IMR-90 (cell line): Measurements from ENCODE around the gene PROK2. TPM values are rescaled to one million over a fixed set of nuclear protein-coding genes. Genes with fewer than 3 reads are reported as not detected.

ENCODE experiments used
- ATAC-seq: fragments of 200-7000 bp; cut with Tn5 transposase; 2 replicates; pipeline ENCODE4 v1.9.1; 2020; ENCODE audit warnings: low read depth, mild to moderate bottlenecking, moderate library complexity
- BruUV-seq: library from RNA; stranded (reverse); fragments of 400-500 nt; replicated peaks from 2 replicates; lab custom pipeline; 2021; lab: Mats Ljungman, UMichigan
- CTCF ChIA-PET: fragments of 300-600 bp; formaldehyde crosslinking; extraction: SDS; loops from one replicate; lab custom pipeline; 2021; ENCODE audit warnings: antibody characterized with exemption; lab: Yijun Ruan, JAX
- POLR2A ChIA-PET: fragments of 300-600 bp; sonication (Branson Sonifier 250); formaldehyde crosslinking; loops from one replicate; lab custom pipeline; 2022; ENCODE audit warnings: antibody characterized with exemption; ENCODE audit not compliant: unreplicated experiment; lab: Charles Lee
- DNase-seq: peaks from one replicate; pipeline ENCODE4 v3.0.0; 2013
- H2AFZ ChIP-seq: replicated peaks from 2 replicates; pipeline ENCODE3; 2013; ENCODE audit warnings: low read length, mild to moderate bottlenecking; ENCODE audit not compliant: poor library complexity
- H2AK5ac ChIP-seq: 2 replicates; pipeline ENCODE4 v1.6.1; 2013; ENCODE audit warnings: low read depth, low read length, inconsistent platforms
- H2AK9ac ChIP-seq: replicated peaks from 2 replicates; pipeline ENCODE3; 2013; ENCODE audit warnings: mild to moderate bottlenecking, low read depth, low read length, moderate library complexity; ENCODE audit not compliant: poor library complexity
- H2BK120ac ChIP-seq: 2 replicates; pipeline ENCODE4 v1.6.1; 2013; ENCODE audit warnings: low read depth, low read length, inconsistent platforms
- H2BK15ac ChIP-seq: 3 replicates; pipeline ENCODE4 v1.6.1; 2013; ENCODE audit warnings: low read depth, low read length, inconsistent platforms
- H2BK20ac ChIP-seq: 2 replicates; pipeline ENCODE4 v1.6.1; 2013; ENCODE audit warnings: low read depth, mild to moderate bottlenecking, inconsistent platforms, low read length, moderate library complexity
- H2BK5ac ChIP-seq: 2 replicates; pipeline ENCODE4 v1.6.1; 2013; ENCODE audit warnings: mild to moderate bottlenecking, low read depth, low read length, inconsistent platforms; ENCODE audit not compliant: poor library complexity, severe bottlenecking
- H3K14ac ChIP-seq: replicated peaks from 2 replicates; pipeline ENCODE4 v1.6.1; 2013; ENCODE audit warnings: low read depth, low read length, inconsistent platforms
- H3K18ac ChIP-seq: 2 replicates; pipeline ENCODE4 v1.6.1; 2013; ENCODE audit warnings: low read depth, low read length, control low read depth
- H3K23ac ChIP-seq: 2 replicates; pipeline ENCODE4 v1.6.1; 2013; ENCODE audit warnings: low read depth, low read length, inconsistent platforms
- H3K27ac ChIP-seq: 2 replicates; pipeline ENCODE4 v1.5.1; 2013; ENCODE audit warnings: mild to moderate bottlenecking, control low read depth, low read length; ENCODE audit not compliant: insufficient read depth
- H3K27me3 ChIP-seq: 2 replicates; pipeline ENCODE4 v1.6.1; 2013; ENCODE audit warnings: low read length; ENCODE audit not compliant: control insufficient read depth, insufficient read depth
- H3K36me3 ChIP-seq: 2 replicates; pipeline ENCODE4 v1.6.1; 2013; ENCODE audit warnings: low read length, mixed read lengths; ENCODE audit not compliant: control insufficient read depth, insufficient read depth
- H3K4ac ChIP-seq: 2 replicates; pipeline ENCODE4 v1.6.1; 2013; ENCODE audit warnings: low read depth, low read length, inconsistent platforms
- H3K4me1 ChIP-seq: 2 replicates; pipeline ENCODE4 v1.6.1; 2013; ENCODE audit warnings: low read length, mixed read lengths; ENCODE audit not compliant: control insufficient read depth, insufficient read depth
- H3K4me2 ChIP-seq: 2 replicates; pipeline ENCODE4 v1.6.1; 2013; ENCODE audit warnings: low read depth, mild to moderate bottlenecking, control low read depth, low read length, moderate library complexity
- H3K4me3 ChIP-seq: 2 replicates; pipeline ENCODE4 v1.5.1; 2013; ENCODE audit warnings: low read depth, mild to moderate bottlenecking, control low read depth, low read length, moderate library complexity; ENCODE audit not compliant: insufficient read depth
- H3K56ac ChIP-seq: 2 replicates; pipeline ENCODE4 v1.6.1; 2013; ENCODE audit warnings: low read length, inconsistent platforms; ENCODE audit not compliant: insufficient read depth; ENCODE audit errors: extremely low read depth
- H3K79me1 ChIP-seq, 2 experiments: 2 replicates each; pipeline ENCODE4 v1.6.1; 2013; ENCODE audit warnings: low read length in 2 of 2, inconsistent platforms in 1 of 2, low read depth in 1 of 2
- H3K9ac ChIP-seq: 2 replicates; pipeline ENCODE4 v1.6.1; 2013; ENCODE audit warnings: low read depth, low read length, control low read depth
- H3K9me1 ChIP-seq: 2 replicates; pipeline ENCODE4 v1.6.1; 2013; ENCODE audit warnings: low read length, inconsistent platforms; ENCODE audit not compliant: insufficient read depth
- H3K9me3 ChIP-seq: 2 replicates; pipeline ENCODE4 v1.6.1; 2013; ENCODE audit warnings: low read length; ENCODE audit not compliant: control insufficient read depth, insufficient read depth
- H4K20me1 ChIP-seq: 2 replicates; pipeline ENCODE4 v1.6.1; 2013; ENCODE audit warnings: low read length, inconsistent platforms; ENCODE audit not compliant: insufficient read depth
- H4K5ac ChIP-seq: 2 replicates; pipeline ENCODE4 v1.6.1; 2013; ENCODE audit warnings: mild to moderate bottlenecking, low read depth, low read length, control low read depth
- H4K8ac ChIP-seq, 2 experiments: 2 replicates each; pipeline ENCODE4 v1.6.1; 2013; ENCODE audit warnings: low read depth in 2 of 2, low read length in 2 of 2, control low read depth in 1 of 2, inconsistent platforms in 1 of 2
- H4K91ac ChIP-seq: 2 replicates; pipeline ENCODE4 v1.6.1; 2013; ENCODE audit warnings: low read depth, low read length, inconsistent platforms; ENCODE audit not compliant: insufficient read depth
- CHD1 ChIP-seq: IDR thresholded peaks from 2 replicates; pipeline ENCODE4 v1.6.1; 2012; ENCODE audit warnings: low read depth, low read length, improper control_type of control experiment
- CTCF ChIP-seq: conservative IDR thresholded peaks from 2 replicates; pipeline ENCODE4 v1.5.1; 2012; ENCODE audit warnings: mild to moderate bottlenecking, low read depth, low read length, improper control_type of control experiment
- ELK1 ChIP-seq: fragments of 150-350 bp; IDR thresholded peaks from 2 replicates; pipeline ENCODE4 v1.6.1; 2016; ENCODE audit warnings: low read depth, mild to moderate bottlenecking, low read length, moderate library complexity, borderline replicate concordance
- FOS ChIP-seq: fragments of 150-350 bp; IDR thresholded peaks from 2 replicates; pipeline ENCODE4 v1.6.1; 2016; ENCODE audit warnings: low read depth, low read length
- MAFK ChIP-seq: IDR thresholded peaks from 2 replicates; pipeline ENCODE4 v1.6.1; 2012; ENCODE audit warnings: low read depth, low read length, improper control_type of control experiment
- MAZ ChIP-seq: IDR thresholded peaks from 2 replicates; pipeline ENCODE4 v1.6.1; 2012; ENCODE audit warnings: low read depth, mild to moderate bottlenecking, low read length, improper control_type of control experiment, moderate library complexity, borderline replicate concordance
- MXI1 ChIP-seq: IDR thresholded peaks from 2 replicates; pipeline ENCODE4 v1.6.1; 2012; ENCODE audit warnings: low read depth, mild to moderate bottlenecking, low read length, moderate library complexity, borderline replicate concordance
- NFE2L2 ChIP-seq: fragments of 150-350 bp; IDR thresholded peaks from 2 replicates; pipeline ENCODE4 v1.6.1; 2016; ENCODE audit warnings: low read depth, mild to moderate bottlenecking, low read length
- POLR2A ChIP-seq: IDR thresholded peaks from 2 replicates; pipeline ENCODE4 v1.6.1; 2012; ENCODE audit warnings: mild to moderate bottlenecking, low read depth, low read length
- RCOR1 ChIP-seq: IDR thresholded peaks from 2 replicates; pipeline ENCODE4 v1.6.1; 2012; ENCODE audit warnings: mild to moderate bottlenecking, low read length, improper control_type of control experiment; ENCODE audit not compliant: insufficient replicate concordance
- RFX5 ChIP-seq: IDR thresholded peaks from 2 replicates; pipeline ENCODE4 v1.8.0; 2012; ENCODE audit warnings: low read depth, mild to moderate bottlenecking, low read length, moderate library complexity
- USF2 ChIP-seq: fragments of 150-350 bp; IDR thresholded peaks from 2 replicates; pipeline ENCODE4 v1.6.1; 2017; ENCODE audit warnings: mild to moderate bottlenecking, antibody characterized with exemption, low read length, low read depth
- WGBS, 2 experiments: methylation state at CpG; one replicate each; pipeline versions ENCODE4 v1.1.5 to v1.1.7; 2013; ENCODE audit warnings: missing lambda C conversion rate in 2 of 2; ENCODE audit not compliant: insufficient read length in 1 of 2; ENCODE audit errors: extremely low coverage in 2 of 2; 5-methylcytosine and 5-hydroxymethylcytosine counted together
- dilution Hi-C: fragments of 300-500 bp; cut with HindIII; formaldehyde crosslinking; loops from one replicate; pipeline ENCODE4 v1.14.3; 2018; ENCODE audit warnings: low sequenced_read_pairs; ENCODE audit not compliant: unreplicated experiment
- in situ Hi-C: fragments of 300-500 bp; cut with MboI; formaldehyde crosslinking; loops from 3 replicates; pipeline ENCODE4 v1.14.3; 2019; ENCODE audit warnings: low sequenced_read_pairs, inconsistent platforms, mixed read lengths
- intact Hi-C: fragments of 100-400 bp; cut with micrococcal nuclease; formaldehyde crosslinking; loops from 2 replicates; pipeline ENCODE4 v1.10.0; 2022
- polyA plus RNA-seq, 3 experiments: library from polyadenylated mRNA; depleted of rRNA; stranded (reverse); fragments of >200 nt; gene quantifications; 2 replicates each; pipeline ENCODE4 v1.2.3, GENCODE V29; 2012; ENCODE audit warnings: low replicate concordance in 1 of 3
- total RNA-seq: library from RNA; depleted of rRNA; stranded (reverse); fragments of >200 nt; gene quantifications from 2 replicates; pipeline ENCODE4 v1.2.3, GENCODE V29; 2012

The PROK2 gene
- total and polyA plus RNA-seq, 2 of the 4 experiments (the other 2 are of a cell fraction): not detected

GRCh38 chr3:71806736-71807135 is 21.8 kb upstream of the PROK2 start:
- TF ChIP-seq FOS: no peak
- no peak for TF ChIP-seq POLR2A
- no peak for TF ChIP-seq ELK1
- no peak for TF ChIP-seq MAFK
- no peak for TF ChIP-seq RFX5
- no peak for TF ChIP-seq CHD1
- TF ChIP-seq MXI1: no peak
- TF ChIP-seq CTCF: no peak
- TF ChIP-seq RCOR1: no peak
- TF ChIP-seq MAZ: no peak
- TF ChIP-seq NFE2L2: no peak
- no peak for TF ChIP-seq USF2
- Histone ChIP-seq H4K20me1 (no peaks in the 10 kb centered on the region), H3K36me3 (no peaks in the 10 kb centered on the region), H3K4me2 (no peak overlapping the region), H3K14ac (no peak overlapping the region), H3K79me1 (no peaks in the 10 kb centered on the region), H3K27me3 (peaks cover 2% of the 10 kb centered on the region; the same call in 1 of the 2 replicates), H2BK20ac (no peak overlapping the region), H3K4ac (no peak overlapping the region), H2BK15ac (no peak overlapping the region), H3K27ac (no peak overlapping the region), H4K5ac (no peak overlapping the region), H2AFZ (no peak overlapping the region), H3K4me3 (no peak overlapping the region), H2BK120ac (no peak overlapping the region), H3K9ac (no peak overlapping the region), H2BK5ac (no peak overlapping the region), H4K8ac (no peak overlapping the region), H3K23ac (no peak overlapping the region), H4K91ac (no peak overlapping the region), H3K56ac (no peak overlapping the region), H3K4me1 (no peaks in the 10 kb centered on the region), H2AK5ac (no peak overlapping the region), H3K18ac (no peak overlapping the region), H3K9me1 (no peaks in the 10 kb centered on the region), H2AK9ac (no peak overlapping the region), H3K9me3 (no peaks in the 10 kb centered on the region)
- CTCF ChIA-PET: no interaction called here
- dilution Hi-C loops: no loop called here
- no TSS peak for BruUV-seq
- WGBS, 2 experiments: no CpG with 5 or more reads among the region's 3 CpGs
- DNase-seq: no peak
- in situ Hi-C loops: no loop called here
- POLR2A ChIA-PET: no interaction called here
- intact Hi-C loops: no loop called here
- no peak for ATAC-seq
